Fibroblast of peridontal ligament (primary cell): Measurements from ENCODE around the gene MRPS30.
"Not testable (repeated sequence)": the region's sequence is repeated elsewhere in the genome, so short reads cannot be mapped to it uniquely, and the experiment has no call there.

Experiments used
- DNase-seq: peaks from one replicate; pipeline ENCODE4 v3.0.0-alpha.2; 2010; ENCODE audit errors: extremely low read depth

The MRPS30 gene

DNA sequence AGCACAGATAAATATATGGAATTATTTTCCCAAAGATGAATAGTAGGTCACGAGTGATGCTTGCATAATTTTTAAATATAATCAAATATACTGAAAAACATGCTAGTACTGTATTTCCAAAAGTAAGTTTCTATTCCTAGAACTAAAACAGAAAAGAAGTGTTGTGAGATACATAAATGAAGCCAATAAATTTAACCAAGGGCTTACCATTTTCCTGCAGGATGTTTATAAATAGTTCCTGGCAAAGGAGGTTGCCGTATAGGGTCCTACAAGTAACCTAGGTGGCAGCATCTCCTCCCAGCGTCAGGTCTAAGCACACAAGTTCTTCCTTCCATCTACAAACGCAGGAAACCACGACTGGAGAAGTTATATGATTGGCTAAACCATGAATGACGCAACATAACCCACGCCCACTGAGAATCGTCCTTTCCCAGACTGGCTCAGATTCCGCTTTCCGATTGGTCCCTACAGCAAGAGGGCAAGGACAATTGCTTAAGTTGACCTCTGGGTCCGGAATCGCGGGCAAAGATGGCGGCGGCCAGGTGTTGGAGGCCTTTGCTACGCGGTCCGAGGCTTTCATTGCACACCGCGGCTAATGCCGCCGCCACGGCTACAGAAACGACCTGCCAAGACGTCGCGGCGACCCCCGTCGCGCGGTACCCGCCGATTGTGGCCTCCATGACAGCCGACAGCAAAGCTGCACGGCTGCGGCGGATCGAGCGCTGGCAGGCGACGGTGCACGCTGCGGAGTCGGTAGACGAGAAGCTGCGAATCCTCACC, at the start of gene MRPS30:
Gene MRPS30, plus strand, starts transcription at position 513 of the 780 bp plus-strand sequence. Its CDS starts 16 bp downstream, at position 529.
- peak; percentile 99 for DNase-seq

- DNase-seq: no peak
Measured at GRCh38 chr5:44769200-44769876, 39.4 kb upstream of the MRPS30 start.

GRCh38 chr5:44769877-44770209, 38.9 kb upstream of the MRPS30 start:
- DNase-seq: no peak

GRCh38 chr5:44770780-44771717, 37.7 kb upstream of the MRPS30 start:
- no peak for DNase-seq

GRCh38 chr5:44772397-44772796, 36.4 kb upstream of the MRPS30 start:
- not testable (repeated sequence) for DNase-seq

DNA sequence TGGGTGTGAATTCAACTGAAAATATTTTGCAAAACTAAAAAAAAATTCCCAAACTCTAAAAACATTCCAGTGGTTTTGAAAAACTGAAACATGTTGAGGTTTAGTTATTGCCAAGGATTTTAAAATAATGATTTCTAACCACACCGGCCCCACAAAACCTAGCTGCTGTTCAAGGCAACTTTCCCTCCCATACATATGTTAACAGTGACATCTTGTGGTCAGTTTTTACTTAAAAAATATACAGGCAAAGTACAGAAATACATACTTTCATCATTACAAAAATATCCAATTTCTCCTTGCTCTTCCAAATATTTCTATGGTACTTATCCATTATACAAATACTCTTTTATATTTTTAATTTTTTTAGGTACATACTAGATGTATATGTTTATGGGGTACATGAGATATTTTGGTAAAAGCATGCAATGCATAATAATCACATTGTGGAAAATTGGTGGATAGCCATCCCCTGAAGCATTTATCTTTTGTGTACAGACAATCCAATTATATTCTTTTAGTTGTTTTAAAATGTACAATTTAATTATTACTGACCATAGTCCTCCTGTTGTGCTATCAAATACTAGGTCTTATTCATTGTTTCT, 34.4 kb upstream of the MRPS30 start:
- DNase-seq: peak; percentile 78

- DNase-seq: no peak
Measured at GRCh38 chr5:44779167-44779566, 29.6 kb upstream of the MRPS30 start.

- no peak for DNase-seq
Measured at GRCh38 chr5:44783634-44784315, 25.0 kb upstream of the MRPS30 start.

GRCh38 chr5:44787731-44788130, 21.0 kb upstream of the MRPS30 start:
- no peak for DNase-seq

DNA sequence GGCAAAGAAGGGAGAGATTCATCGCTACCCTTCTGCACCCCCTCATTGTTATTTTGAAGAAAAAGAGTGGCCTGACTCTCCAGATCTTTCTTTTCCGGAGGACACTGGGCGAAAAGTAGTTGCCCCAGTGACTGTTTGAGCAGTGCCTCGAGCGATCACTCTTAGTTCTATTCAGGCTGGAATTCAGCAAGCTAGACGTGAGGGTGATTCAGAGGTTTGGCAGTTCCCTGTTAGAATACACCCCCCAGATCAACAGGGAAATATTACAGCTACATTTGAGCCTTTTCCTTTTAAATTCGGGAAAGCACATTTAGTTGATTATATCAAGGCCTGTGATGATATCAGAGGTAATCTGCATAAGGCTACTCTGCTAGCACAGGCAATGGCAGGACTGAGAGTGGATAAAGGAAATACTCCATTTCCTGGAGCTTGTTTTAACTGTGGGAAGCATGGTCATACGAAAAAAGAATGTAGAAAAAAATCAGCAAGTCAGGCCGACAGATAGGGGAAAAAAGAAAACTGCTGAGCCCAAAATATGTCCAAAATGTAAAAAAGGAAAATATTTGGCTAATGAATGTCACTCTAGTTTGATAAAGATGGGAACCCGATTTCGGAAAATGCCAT, 19.3 kb upstream of the MRPS30 start:
- DNase-seq: not testable (repeated sequence)

- DNase-seq: not testable (repeated sequence)
Measured at GRCh38 chr5:44792031-44792673, 16.6 kb upstream of the MRPS30 start.

DNA sequence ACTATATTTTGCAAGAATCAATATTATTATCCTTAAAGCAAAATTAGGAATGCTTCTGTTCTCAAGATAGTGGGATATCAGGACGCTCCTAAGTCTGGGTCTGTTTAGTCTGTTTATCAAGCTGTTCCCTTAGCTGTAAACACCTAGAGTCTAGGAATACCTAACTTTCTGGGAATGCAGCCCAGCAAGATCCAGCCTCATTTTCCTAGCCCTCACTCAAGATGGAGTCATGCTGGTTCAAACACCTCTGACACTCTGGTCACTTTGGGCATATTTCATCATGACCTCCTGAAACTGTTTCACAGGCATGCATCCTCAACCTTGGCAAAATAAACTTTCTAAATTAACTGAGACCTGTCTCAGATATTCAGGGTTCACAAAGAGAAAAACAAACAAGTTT, 14.4 kb upstream of the MRPS30 start:
- DNase-seq: no peak

DNA sequence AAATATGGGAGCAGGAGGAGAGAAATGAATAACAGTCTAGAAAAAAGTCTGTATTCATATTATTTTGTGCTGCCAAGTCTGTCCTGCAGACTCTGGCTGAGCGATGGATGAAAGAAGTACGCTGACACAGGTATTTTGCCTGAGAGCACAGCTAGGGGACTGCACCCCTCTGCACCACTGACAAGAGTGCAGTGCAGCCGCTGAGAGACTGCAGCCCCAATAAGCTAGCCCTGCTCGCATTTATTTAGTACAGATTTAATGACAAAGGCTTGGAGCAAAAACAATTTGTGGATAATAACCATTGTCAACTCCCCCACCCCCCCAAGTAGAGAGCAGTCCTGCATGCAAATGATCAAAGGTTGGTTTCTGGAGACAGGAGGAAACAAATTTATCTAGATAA, 13.3 kb upstream of the MRPS30 start:
- DNase-seq: no peak

GRCh38 chr5:44797841-44798240, 10.9 kb upstream of the MRPS30 start:
- DNase-seq: no peak

GRCh38 chr5:44801992-44802391, 6.8 kb upstream of the MRPS30 start:
- DNase-seq: no peak

GRCh38 chr5:44806608-44807007, 2.1 kb upstream of the MRPS30 start:
- DNase-seq: no peak

- DNase-seq: no peak
Measured at GRCh38 chr5:44807269-44807668, 1.5 kb upstream of the MRPS30 start.

- peak; percentile 54 for DNase-seq
Measured at GRCh38 chr5:44809215-44809955, 638 bp downstream of the MRPS30 start.

GRCh38 chr5:44809956-44810420, 1.2 kb downstream of the MRPS30 start:
- no peak for DNase-seq
